Uterus (tissue), 4 donors: ENCODE measurements around the gene FOXA3. TPM values are rescaled to one million over a fixed set of nuclear protein-coding genes. Genes with fewer than 3 reads are reported as not detected.

Source experiments
- DNase-seq, 2 donors: peaks; one replicate each; pipeline ENCODE4 v3.0.0-alpha.2; 2019 to 2020
- H3K27ac ChIP-seq, 2 donors: fragments of 200-600 bp; sonication (generic); 1 replicate in 1 of 2; 2 replicates in 1 of 2; pipeline ENCODE4 v1.5.1; 2016 to 2018
- H3K27me3 ChIP-seq, 2 donors: fragments of 200-600 bp; sonication (generic); one replicate each; pipeline ENCODE4 v1.5.1; 2018 to 2019; ENCODE audit warnings: control low read depth in 1 of 2
- H3K36me3 ChIP-seq, 2 donors: fragments of 200-600 bp; sonication (generic); one replicate each; pipeline ENCODE4 v1.5.1; 2019; ENCODE audit warnings: control low read depth in 1 of 2
- H3K4me1 ChIP-seq, 2 donors: fragments of 200-600 bp; sonication (generic); one replicate each; pipeline ENCODE4 v1.5.1; 2018 to 2019; ENCODE audit warnings: control low read depth in 1 of 2
- H3K4me3 ChIP-seq, 2 donors: fragments of 200-600 bp; sonication (generic); 1 replicate in 1 of 2; 2 replicates in 1 of 2; pipeline ENCODE4 v1.5.1; 2018 to 2019; ENCODE audit warnings: mild to moderate bottlenecking in 1 of 2
- H3K9me3 ChIP-seq, 2 donors: fragments of 200-600 bp; sonication (generic); one replicate each; pipeline ENCODE4 v1.5.1; 2019; ENCODE audit warnings: control low read depth in 1 of 2
- POLR2A ChIP-seq, 2 donors: fragments of 450-650 bp; IDR thresholded peaks; one replicate each; pipeline ENCODE4 v1.6.1; 2016; ENCODE audit warnings: antibody characterized with exemption in 2 of 2, mild to moderate bottlenecking in 1 of 2, moderate library complexity in 1 of 2
- intact Hi-C: fragments of 100-400 bp; cut with DNase I; formaldehyde crosslinking; loops from one replicate; pipeline ENCODE4 v1.15.1; 2023; ENCODE audit warnings: low total_unique reads
- total RNA-seq, 4 donors: library from RNA; depleted of rRNA in 3 of 4; stranded (reverse); fragments of >200 nt in 3 of 4; gene quantifications; one replicate each; pipeline versions ENCODE4 v1.1.0 to v1.2.4, GENCODE V29; 2014 to 2023
- TF ChIP-seq, protein P1 (sequence below), 4 experiments: fragments of 200-600 bp in 2 of 4; fragments of 450-650 bp in 2 of 4; sonication (generic) in 2 of 4; IDR thresholded peaks; one replicate each; pipeline ENCODE4 v1.5.1; 2016 to 2019; ENCODE audit warnings: antibody characterized with exemption in 4 of 4, mild to moderate bottlenecking in 2 of 4, moderate library complexity in 1 of 4
- donor health status: DM: yes; HTN: yes; CAD: no.

Gene FOXA3
- total RNA-seq: not detected

DNA sequence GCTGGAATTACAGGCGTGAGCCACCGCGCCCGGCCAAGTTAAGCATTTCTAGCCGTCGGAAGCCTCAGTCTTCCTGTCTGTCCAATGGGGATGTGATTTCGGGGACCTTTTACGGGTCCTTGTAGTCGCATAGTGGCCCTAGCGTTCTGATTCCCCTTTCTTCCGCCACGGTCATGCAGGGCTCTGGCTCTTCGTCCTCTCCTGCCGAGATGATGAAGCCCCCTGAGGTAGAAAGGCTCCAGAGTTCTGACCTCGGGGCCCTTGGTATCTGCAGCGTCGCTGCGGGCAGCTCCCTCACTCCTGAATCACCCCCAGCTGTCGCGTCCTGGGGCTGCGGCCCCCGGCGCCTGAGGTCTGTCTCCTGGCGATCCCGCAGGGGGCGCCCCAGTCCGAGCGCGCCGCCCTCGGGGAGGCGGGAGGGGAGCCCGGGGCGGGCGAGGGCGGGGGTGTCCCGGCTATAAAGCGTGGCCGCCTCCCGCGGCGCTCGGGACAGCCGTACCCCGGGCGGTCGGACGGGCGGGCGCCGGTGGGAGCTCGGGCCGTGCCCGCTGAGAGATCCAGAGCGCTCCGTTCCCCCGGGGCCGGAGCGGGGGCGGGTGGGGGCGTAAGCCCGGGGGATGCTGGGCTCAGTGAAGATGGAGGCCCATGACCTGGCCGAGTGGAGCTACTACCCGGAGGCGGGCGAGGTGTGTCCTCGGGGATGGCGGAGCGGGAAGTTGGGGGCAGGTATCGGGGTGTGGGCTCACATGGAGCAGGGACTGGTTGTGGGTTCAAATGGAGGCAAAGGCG lies at the start of gene FOXA3:
FOXA3 (plus strand) TSS at position 487 of the 789 bp plus-strand sequence; CDS start at position 618, 131 bp downstream.
- Histone ChIP-seq H3K4me3 (peak within 1 kb of the TSS; percentile 29 to 99), H3K9me3 (no peaks in the 10 kb centered on the region), H3K36me3 (no peaks in the 10 kb centered on the region), H3K27me3 (peaks cover 7 to 9% of the 10 kb centered on the region in 2 donors), H3K27ac (no peak within 1 kb of the TSS), H3K4me1 (peaks cover 0 to 11% of the 10 kb centered on the region in 2 donors)
- peak in 1 of 2 donors; percentile 28 for DNase-seq
- intact Hi-C loops: no loop called here
- TF ChIP-seq, protein P1, sequence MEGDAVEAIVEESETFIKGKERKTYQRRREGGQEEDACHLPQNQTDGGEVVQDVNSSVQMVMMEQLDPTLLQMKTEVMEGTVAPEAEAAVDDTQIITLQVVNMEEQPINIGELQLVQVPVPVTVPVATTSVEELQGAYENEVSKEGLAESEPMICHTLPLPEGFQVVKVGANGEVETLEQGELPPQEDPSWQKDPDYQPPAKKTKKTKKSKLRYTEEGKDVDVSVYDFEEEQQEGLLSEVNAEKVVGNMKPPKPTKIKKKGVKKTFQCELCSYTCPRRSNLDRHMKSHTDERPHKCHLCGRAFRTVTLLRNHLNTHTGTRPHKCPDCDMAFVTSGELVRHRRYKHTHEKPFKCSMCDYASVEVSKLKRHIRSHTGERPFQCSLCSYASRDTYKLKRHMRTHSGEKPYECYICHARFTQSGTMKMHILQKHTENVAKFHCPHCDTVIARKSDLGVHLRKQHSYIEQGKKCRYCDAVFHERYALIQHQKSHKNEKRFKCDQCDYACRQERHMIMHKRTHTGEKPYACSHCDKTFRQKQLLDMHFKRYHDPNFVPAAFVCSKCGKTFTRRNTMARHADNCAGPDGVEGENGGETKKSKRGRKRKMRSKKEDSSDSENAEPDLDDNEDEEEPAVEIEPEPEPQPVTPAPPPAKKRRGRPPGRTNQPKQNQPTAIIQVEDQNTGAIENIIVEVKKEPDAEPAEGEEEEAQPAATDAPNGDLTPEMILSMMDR (IDR thresholded peaks at IDR 0.05): peak; percentile 34 to 62 (median 44)
- TF ChIP-seq POLR2A (IDR thresholded peaks at IDR 0.05): no peak

DNA sequence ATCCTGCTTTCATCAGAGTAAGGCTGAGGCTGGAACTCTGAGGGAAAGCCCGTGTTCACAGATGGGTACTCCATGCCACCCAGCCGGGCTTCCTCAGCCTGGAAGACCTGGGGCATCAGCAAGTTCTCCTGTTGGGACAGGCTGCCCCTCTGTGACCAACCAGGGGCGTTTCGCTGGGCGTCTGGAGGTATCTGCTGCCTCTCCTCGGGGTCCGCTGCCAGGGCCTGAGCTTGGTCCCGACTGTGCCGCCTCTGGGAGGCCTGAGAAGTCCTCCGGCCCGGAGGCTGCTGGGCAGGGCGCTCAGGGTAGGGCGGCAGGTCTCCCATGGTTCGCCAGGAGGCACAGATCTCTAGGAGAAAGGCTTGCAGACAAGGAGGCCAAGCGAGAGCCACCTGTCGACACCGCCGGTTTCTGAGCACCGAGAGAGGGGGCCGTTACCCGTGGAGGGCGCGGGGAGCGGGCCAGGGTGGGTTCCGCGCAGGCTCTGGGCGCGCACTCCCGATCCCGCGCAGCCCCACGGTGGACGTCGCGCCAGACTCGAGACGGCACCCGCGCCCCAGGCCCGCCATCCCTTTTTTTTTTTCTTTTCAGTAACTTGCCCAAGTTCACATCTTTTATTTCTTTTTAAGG lies 49.2 kb upstream of the FOXA3 start, which contains the start of gene RSPH6A:
RSPH6A (minus strand) TSS at position 458 of the 630 bp plus-strand sequence; CDS start at position 326, 132 bp downstream.
- H3K27ac ChIP-seq: peak within 1 kb of the TSS; percentile 13 to 59
- H3K36me3 ChIP-seq: no peaks in the 10 kb centered on the region
- no peak for DNase-seq
- H3K4me3 ChIP-seq: peak within 1 kb of the TSS; percentile 25 to 34
- intact Hi-C loops: no loop called here
- no peaks in the 10 kb centered on the region for H3K4me1 ChIP-seq
- H3K27me3 ChIP-seq: no peaks in the 10 kb centered on the region
- no peaks in the 10 kb centered on the region for H3K9me3 ChIP-seq
- TF ChIP-seq POLR2A (IDR thresholded peaks at IDR 0.05): no peak
- TF ChIP-seq, protein P1 (IDR thresholded peaks at IDR 0.05): no peak

DNA sequence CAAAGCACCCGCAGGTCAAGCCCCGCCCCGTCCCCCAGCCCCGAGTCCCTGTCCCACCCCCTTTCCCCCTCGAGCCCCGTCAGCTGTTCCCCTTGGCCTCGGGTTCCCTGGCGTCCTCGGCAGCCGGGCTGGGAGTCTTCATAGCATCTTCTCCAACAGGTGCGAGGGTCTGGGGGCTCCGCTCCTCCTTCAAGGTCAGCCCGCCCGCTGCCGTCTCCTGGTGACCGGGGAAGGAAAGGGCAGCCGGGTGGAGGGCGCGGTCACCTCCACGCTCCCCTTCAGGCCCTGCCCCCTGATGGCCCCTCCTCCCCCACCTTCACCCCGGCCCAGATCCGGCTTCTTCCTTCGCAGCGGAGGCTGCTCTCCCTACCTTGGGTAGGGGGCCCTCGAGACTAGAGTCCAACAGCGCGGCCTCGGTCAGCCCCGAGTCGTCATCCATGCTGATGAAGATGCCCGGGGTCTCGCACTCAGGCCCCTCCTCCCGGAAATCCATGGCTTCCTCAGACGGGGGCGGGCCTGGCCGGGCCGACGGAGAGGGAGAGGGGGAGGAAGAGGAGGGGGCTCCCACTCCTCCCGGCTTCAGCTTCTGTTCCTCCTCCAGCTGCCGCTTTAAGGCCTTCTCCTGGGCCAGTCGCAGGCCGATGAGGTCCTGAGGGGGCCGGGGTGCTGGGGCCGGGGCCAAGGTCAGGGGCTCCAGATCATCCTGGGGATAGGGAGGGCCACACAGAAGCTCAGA lies 48.5 kb upstream of the FOXA3 start:
- no peak for DNase-seq
- Histone ChIP-seq H3K27me3 (no peaks in the 10 kb centered on the region), H3K9me3 (no peaks in the 10 kb centered on the region), H3K36me3 (no peaks in the 10 kb centered on the region), H3K27ac (peak overlapping the region; percentile 13 to 59), H3K4me1 (no peaks in the 10 kb centered on the region), H3K4me3 (peak overlapping the region; percentile 25 to 34)
- TF ChIP-seq, protein P1 (IDR thresholded peaks at IDR 0.05): no peak
- TF ChIP-seq POLR2A (IDR thresholded peaks at IDR 0.05): no peak
- intact Hi-C loops: no loop called here

DNA sequence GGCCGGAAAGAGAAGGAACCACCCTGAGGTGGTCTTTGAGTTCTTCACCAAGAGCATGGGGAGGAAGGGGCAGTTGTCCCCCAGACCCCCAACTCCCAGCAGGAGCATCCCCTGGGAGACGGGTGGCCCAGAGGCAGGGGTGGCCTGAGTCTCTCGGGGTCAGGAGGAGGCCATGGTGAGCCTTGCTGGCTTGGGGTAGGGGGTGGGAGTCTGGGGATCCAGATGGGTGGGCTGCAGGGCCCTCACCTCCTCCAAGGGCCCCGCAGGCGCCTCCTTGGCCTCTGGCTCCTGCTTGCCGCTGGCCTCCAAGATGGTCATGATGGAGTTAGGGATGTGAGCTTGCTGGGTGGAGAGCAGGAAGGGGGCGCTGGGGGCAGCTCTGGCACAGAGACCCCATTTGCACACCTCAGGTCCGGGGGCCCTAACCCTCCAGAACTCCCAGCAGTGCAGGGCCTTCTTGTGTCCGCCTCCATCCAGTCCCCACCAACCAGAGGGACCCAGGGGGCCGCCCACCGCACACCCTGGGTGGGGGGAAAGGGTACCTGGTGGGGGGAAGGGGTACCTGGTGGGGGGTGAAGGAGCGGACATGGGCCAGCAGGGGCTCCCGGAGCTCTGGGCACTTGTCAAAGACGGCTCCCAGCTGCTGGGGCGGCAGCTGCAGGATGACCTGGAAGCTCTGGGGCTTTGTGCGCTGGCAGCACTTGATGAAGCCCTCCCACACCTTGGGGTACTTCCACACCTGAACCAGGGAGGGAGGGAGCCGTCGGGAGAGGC lies 47.7 kb upstream of the FOXA3 start:
- Histone ChIP-seq H3K36me3 (no peaks in the 10 kb centered on the region), H3K9me3 (no peaks in the 10 kb centered on the region), H3K4me1 (no peaks in the 10 kb centered on the region), H3K4me3 (no peak overlapping the region), H3K27me3 (no peaks in the 10 kb centered on the region), H3K27ac (peak overlapping the region; percentile 13 to 59)
- TF ChIP-seq POLR2A (IDR thresholded peaks at IDR 0.05): no peak
- TF ChIP-seq, protein P1 (IDR thresholded peaks at IDR 0.05): no peak
- intact Hi-C loops: no loop called here
- no peak for DNase-seq
